K562 (cell line): ENCODE data around the gene GPATCH3.

ENCODE experiments used
- CBX3 ChIP-seq, 2 experiments: IDR thresholded peaks; 1 replicate in 1 of 2; 2 replicates in 1 of 2; pipeline ENCODE4 v1.6.1; 2012; ENCODE audit warnings: inconsistent platforms in 2 of 2, low read length in 2 of 2, borderline replicate concordance in 1 of 2, control low read depth in 1 of 2
- CTCF ChIP-seq, 3 experiments: IDR thresholded peaks in 2 of 3; conservative IDR thresholded peaks in 1 of 3; 2 replicates each; pipeline ENCODE4 v1.5.1; 2011 to 2012; ENCODE audit warnings: low read length in 3 of 3, mild to moderate bottlenecking in 3 of 3, control low read depth in 2 of 3, improper control_type of control experiment in 1 of 3, inconsistent platforms in 1 of 3, low read depth in 1 of 3, mixed read lengths in 1 of 3, moderate library complexity in 1 of 3; ENCODE audit not compliant: insufficient read depth in 2 of 3
- EP300 ChIP-seq: IDR thresholded peaks from 2 replicates; pipeline ENCODE4 v1.6.1; 2012; ENCODE audit warnings: low read length, improper control_type of control experiment
- GTF2F1 ChIP-seq: IDR thresholded peaks from 2 replicates; pipeline ENCODE4 v1.6.1; 2011; ENCODE audit warnings: low read depth, low read length, improper control_type of control experiment
- KDM2B ChIP-seq: fragments of 250-450 bp; sonication (Bioruptor Pico); IDR thresholded peaks from 2 replicates; pipeline ENCODE4 v1.8.0; 2021; ENCODE audit warnings: mild to moderate bottlenecking, moderate library complexity
- POLR2A ChIP-seq: fragments of 450-650 bp; conservative IDR thresholded peaks from 2 replicates; pipeline ENCODE4 v1.6.1; 2016
- TCF3 ChIP-seq: sonication (generic); formaldehyde crosslinking; IDR thresholded peaks from 2 replicates; pipeline ENCODE4 v1.4.0; 2020; ENCODE audit warnings: mild to moderate bottlenecking, missing genetic modification reagents
- UBTF ChIP-seq, 2 experiments: IDR thresholded peaks; 2 replicates each; pipeline ENCODE4 v1.6.1; 2012; ENCODE audit warnings: improper control_type of control experiment in 2 of 2, low read depth in 2 of 2, low read length in 2 of 2, borderline replicate concordance in 1 of 2
- USF1 ChIP-seq: sonication (generic); formaldehyde crosslinking; IDR thresholded peaks from 2 replicates; pipeline ENCODE4 v1.9.0; 2022; ENCODE audit warnings: mild to moderate bottlenecking, missing genetic modification reagents

- no peak for TF ChIP-seq KDM2B (CRISPR knock-in tag)
- TF ChIP-seq UBTF (IDR thresholded peaks at IDR 0.05; ENCODE audit: borderline replicate concordance in 1 of 2, low read depth in 2 of 2, low read length in 2 of 2): no peak
- no peak for TF ChIP-seq POLR2A
- TF ChIP-seq TCF3 (CRISPR knock-in tag): no peak
- no peak for TF ChIP-seq GTF2F1
- TF ChIP-seq CBX3 (IDR thresholded peaks at IDR 0.05; ENCODE audit: borderline replicate concordance in 1 of 2, low read length in 2 of 2): no peak
- TF ChIP-seq USF1 (CRISPR knock-in tag): no peak
- TF ChIP-seq EP300: no peak
- no peak for TF ChIP-seq CTCF (IDR thresholded peaks at IDR 0.05 in 2 of 3, conservative IDR thresholded peaks at IDR 0.05 in 1 of 3; ENCODE audit: insufficient read depth in 2 of 3, low read depth in 1 of 3, low read length in 3 of 3)
Measured at GRCh38 chr1:26922431-26922729, 22.1 kb upstream of the GPATCH3 start.
